OCI-LY1 (cell line): ENCODE measurements around the gene CLDN5.

Experiments used
- EZH2 ChIP-seq: fragments of 200-600 bp; sonication (generic), shearing (Covaris generic); IDR thresholded peaks from 2 replicates; pipeline ENCODE4 v1.8.0; 2017; ENCODE audit warnings: borderline replicate concordance, mixed run types, mild to moderate bottlenecking, antibody characterized with exemption, low read length, moderate library complexity, mixed read lengths
- TF ChIP-seq, protein P1 (sequence below): fragments of 200-600 bp; sonication (generic), shearing (Covaris generic); IDR thresholded peaks from 2 replicates; pipeline ENCODE4 v1.5.1; 2017; ENCODE audit warnings: mild to moderate bottlenecking, antibody characterized with exemption, low read length, moderate library complexity, mixed read lengths

DNA sequence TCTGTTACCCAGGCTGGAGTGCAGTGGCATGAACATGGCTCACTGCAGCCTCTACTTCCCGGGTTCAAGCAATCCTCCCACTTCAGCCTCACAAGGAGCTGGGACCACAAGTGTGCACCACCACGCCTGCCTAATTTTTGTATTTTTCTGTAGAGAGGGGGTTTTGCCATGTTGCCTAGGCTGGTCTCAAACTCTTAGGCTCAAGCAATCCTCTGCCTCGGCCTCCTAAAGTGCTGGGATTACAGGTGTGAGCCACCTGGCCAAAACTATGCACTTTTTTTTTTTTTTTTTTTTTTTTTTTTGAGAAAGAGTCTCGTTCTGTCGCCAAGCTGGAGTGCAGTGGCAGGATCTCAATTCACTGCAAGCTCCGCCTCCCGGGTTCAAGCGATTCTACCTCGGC is 12.4 kb upstream of the CLDN5 start:
- TF ChIP-seq, protein P1, sequence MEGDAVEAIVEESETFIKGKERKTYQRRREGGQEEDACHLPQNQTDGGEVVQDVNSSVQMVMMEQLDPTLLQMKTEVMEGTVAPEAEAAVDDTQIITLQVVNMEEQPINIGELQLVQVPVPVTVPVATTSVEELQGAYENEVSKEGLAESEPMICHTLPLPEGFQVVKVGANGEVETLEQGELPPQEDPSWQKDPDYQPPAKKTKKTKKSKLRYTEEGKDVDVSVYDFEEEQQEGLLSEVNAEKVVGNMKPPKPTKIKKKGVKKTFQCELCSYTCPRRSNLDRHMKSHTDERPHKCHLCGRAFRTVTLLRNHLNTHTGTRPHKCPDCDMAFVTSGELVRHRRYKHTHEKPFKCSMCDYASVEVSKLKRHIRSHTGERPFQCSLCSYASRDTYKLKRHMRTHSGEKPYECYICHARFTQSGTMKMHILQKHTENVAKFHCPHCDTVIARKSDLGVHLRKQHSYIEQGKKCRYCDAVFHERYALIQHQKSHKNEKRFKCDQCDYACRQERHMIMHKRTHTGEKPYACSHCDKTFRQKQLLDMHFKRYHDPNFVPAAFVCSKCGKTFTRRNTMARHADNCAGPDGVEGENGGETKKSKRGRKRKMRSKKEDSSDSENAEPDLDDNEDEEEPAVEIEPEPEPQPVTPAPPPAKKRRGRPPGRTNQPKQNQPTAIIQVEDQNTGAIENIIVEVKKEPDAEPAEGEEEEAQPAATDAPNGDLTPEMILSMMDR, result no peak
- no peak for TF ChIP-seq EZH2
